Effector CD4-positive, alpha-beta T cell (primary cell): ENCODE data around the gene MYG1.
"Not testable (repeated sequence)": the region's sequence is repeated elsewhere in the genome, so short reads cannot be mapped to it uniquely, and the experiment has no call there.

Source experiments
- DNase-seq: peaks from one replicate; pipeline ENCODE4 v3.0.0-alpha.2; 2020

Gene MYG1

GRCh38 chr12:53287741-53288216 is 11.7 kb upstream of the MYG1 start:
- DNase-seq, result peak; percentile 61

DNA sequence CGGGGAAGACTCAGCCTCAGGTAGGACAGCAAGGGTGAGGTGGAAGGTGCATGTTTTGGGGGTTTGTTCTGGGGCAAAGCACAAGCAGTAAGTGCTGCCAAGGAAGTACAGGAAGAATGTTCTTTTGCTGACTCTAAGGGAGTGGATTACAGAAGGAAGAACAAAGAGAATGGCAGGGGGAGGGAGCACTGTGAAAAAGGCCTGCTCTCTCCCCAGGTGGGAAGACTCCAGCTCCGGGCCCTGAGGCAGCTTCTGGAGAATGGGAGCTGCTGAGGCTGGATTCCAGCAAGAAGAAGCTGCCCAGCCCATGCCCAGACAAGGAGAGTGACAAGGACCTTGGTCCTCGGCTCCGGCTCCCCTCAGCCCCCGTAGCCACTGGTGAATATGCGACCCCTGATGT is 11.2 kb upstream of the MYG1 start:
- DNase-seq, result no peak

DNA sequence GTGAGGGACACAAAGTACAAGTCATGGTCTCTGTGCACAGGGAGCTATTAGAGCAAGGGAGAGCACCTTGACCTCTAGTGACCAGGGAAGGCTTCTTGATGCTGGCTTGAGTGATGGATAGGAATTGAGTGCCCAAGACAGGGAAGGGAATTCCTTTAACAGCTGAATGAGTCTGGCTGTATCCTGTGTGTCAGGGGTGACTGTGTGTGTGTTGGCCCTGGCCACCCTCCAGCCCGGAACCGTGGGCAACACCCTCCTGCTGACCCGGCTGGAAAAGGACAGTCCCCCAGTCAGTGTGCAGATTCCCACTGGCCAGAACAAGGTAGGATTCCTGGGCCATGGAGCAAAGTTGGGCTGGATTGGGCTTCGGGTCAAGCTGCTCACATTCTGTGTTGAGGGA is 9.6 kb upstream of the MYG1 start:
- no peak for DNase-seq

DNA sequence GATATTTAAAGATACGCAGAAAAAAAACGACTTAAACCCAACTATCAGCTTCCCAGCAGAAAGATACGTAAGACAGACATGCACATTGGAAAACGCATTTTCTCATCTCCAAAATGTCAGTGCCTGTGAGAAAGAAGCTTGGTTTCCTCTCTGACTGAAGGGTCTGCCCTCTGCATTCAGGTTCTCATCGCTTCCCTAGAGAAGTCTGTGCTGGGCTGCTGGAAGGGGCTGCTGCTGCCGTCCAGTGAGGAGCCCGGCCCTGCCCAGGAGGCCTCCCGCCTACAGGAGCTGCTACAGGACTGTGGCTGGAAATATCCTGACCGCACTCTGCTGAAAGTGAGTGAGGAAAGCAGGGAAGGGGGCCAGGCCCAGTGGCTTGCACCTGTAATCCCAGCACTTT is 8.8 kb upstream of the MYG1 start:
- DNase-seq, result no peak

- DNase-seq, result no peak
Observed at GRCh38 chr12:53292426-53292825, 7.1 kb upstream of the MYG1 start.

DNA sequence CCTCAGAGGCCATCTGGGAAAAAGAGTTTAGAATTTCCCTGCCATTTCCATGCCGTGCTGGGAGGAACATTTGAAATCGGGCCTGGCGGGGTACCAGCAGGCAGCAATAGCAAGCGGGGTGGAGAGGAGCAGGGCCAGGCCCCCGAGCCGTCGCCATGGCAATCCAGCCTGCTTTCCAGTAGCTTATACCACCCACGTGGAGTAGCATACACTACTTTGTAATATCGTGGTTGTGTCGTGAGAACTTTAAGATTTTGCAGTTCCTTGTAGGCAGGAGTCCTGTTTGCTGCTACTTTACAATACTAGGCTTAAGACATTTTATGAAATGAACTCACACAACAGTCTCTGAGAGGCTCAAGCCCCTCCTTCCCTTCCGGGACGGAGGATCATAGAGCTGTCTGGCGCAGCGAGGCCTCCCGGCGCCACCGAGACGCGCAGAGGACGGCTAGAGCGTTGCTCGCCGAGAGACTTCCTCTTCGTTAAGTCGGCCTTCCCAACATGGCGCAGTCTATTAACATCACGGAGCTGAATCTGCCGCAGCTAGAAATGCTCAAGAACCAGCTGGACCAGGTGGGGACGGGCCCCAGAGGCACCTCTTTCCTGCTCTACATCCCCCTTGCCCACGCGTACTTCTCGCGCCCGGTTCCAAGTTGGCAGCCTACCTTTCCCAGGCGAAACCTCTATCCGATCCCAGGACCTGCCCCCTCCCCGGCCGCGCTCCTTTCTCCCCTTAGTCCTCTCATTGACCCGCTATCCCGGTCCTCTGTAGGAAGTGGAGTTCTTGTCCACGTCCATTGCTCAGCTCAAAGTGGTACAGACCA is 4.2 kb upstream of the MYG1 start, which contains the start of gene PFDN5:
PFDN5 (plus strand) TSS at position 473 of the 821 bp plus-strand sequence; CDS start at position 499, 26 bp downstream.
- DNase-seq, result peak; percentile 81

DNA sequence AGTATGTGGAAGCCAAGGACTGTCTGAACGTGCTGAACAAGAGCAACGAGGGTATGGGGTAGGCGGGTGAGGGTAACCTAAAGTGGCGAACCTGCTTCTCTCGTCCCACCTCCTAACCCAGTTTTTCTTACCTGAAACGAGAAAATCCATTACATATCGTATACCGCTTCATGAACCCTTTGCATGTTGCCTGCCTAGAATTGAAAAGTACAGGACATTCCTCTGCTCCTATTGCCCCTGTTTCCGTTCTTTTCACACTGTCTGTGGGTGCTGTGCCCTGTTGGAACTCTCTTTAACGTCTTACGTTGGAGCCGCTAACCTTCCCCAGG is 3.6 kb upstream of the MYG1 start:
- DNase-seq, result no peak

GRCh38 chr12:53297106-53297505 is 2.4 kb upstream of the MYG1 start:
- not testable (repeated sequence) for DNase-seq

DNA sequence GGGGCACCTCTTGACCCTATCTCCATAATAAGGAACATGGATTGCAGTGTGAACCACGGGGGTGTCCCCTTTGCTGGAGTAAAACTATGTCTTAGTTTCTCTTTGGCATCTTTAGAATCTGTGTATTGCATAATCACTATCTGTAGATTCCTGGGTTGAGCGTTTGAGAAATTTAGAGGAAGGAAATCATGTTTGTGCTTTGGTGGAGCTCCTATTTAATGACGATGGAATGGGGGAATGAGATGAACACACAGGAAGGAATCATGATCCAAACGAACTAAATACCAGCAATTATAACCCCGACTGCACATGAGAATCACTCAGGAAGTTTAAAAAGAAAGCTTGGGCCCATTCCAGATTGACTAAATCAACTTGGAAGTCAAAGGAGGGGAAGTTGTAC is 1.3 kb upstream of the MYG1 start:
- DNase-seq, result no peak

DNA sequence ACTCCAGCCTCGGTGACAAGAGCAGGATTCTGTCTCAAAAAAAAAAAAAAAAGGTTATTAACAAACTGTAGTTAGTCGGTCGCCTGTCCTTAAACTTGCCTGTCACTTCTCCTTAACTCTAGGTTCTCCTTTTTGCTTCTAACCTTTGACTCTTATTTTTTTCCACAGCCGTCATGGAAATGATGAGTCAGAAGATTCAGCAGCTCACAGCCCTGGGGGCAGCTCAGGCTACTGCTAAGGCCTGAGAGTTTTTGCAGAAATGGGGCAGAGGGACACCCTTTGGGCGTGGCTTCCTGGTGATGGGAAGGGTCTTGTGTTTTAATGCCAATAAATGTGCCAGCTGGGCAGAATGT is 418 bp upstream of the MYG1 start:
- DNase-seq, result peak; percentile 26

DNA sequence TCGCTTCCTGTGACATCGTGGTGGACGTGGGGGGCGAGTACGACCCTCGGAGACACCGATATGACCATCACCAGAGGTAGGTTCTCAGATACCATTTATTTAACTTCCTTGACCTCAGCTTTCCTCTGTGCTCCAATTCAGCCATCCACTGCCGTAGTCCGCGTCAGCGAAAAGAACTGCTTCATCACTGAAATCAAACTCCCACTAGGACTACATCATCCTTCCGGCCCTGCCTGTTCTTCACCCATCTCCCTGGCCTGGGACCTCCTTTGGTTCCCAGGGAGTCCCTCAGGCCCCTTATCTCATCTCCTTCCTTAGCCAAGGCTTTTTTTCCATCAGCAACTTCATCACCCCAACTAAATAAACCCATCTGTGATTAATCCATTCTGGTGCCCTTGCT is 692 bp downstream of the MYG1 start:
- no peak for DNase-seq

DNA sequence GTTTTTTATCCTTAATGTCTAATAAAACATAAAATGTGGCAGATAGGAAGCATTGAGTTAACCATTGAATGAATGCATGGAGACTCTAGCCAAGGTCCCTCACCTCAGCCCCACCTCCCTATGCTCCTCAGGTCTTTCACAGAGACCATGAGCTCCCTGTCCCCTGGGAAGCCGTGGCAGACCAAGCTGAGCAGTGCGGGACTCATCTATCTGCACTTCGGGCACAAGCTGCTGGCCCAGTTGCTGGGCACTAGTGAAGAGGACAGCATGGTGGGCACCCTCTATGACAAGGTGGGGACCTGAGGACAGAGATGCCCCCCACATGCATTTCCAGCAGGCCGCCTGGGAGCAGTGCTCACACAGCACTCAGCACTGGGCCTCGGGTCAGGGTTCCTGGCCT is 3.4 kb downstream of the MYG1 start:
- no peak for DNase-seq

- DNase-seq, result no peak
Observed at GRCh38 chr12:53306826-53307225, 7.3 kb downstream of the MYG1 start.

DNA sequence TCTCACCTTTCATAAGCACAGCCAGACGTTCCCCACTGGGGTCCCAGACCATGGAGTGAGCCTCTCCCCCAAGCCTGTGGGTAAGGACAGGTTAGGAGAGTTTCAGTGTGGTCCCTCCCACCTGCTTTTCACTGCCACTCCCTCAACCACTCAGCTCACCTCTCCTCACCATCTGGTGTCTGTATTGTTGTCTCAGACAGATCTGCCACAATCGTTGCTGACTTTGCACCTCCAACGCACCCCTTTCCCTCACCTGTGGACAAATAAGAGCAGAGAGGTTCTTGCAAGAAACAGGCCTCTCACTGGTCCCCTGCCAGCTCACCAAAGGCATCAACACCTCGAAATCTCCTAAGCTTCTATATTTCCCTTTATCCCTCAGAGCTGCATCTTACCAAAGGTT is 8.8 kb downstream of the MYG1 start:
- DNase-seq, result no peak

GRCh38 chr12:53313996-53314395 is 14.5 kb downstream of the MYG1 start:
- no peak for DNase-seq

- DNase-seq, result no peak
Observed at GRCh38 chr12:53320352-53321195, 21.1 kb downstream of the MYG1 start.

GRCh38 chr12:53324113-53324778 is 24.8 kb downstream of the MYG1 start:
- DNase-seq, result peak; percentile 36

DNA sequence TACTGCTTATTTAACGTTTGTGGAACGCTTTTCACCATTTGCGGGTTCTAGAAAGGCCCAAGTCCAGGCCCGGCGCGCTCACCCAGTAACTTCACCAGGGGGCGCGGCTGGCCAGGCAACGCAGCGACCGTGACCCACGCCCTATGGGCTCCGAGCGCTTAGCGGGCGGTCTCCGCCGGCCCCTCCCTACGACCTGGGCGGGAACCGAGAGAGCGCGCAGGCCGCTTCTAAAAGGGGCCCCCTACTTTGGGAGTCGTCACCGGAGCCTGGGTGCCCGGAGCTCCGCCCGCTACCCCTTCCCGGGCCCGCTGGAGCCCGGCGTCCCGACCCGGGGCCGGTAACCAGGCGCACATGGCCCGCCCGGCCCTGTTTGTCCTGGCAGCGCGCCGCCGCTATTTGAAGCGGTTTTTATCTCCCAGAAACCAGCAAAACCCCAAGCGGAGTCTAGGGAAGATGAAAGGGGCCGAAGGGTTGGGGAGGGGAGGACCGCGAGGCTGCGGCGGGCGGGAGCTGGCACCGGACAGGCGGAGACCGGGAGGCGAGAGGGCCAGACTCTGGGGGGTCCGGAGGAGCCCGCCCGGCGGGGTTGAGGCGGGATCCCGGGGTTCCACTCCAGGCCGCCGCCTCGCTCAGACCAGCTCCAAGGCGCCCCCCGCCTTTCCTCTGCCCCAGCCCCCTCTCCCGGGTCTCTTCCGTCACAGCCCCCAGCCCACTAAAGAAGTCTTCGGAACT is 25.4 kb downstream of the MYG1 start:
- DNase-seq, result peak; percentile 77

GRCh38 chr12:53325511-53326061 is 26.1 kb downstream of the MYG1 start:
- DNase-seq, result peak; percentile 7

GRCh38 chr12:53326460-53327185 is 27.1 kb downstream of the MYG1 start:
- DNase-seq, result no peak

DNA sequence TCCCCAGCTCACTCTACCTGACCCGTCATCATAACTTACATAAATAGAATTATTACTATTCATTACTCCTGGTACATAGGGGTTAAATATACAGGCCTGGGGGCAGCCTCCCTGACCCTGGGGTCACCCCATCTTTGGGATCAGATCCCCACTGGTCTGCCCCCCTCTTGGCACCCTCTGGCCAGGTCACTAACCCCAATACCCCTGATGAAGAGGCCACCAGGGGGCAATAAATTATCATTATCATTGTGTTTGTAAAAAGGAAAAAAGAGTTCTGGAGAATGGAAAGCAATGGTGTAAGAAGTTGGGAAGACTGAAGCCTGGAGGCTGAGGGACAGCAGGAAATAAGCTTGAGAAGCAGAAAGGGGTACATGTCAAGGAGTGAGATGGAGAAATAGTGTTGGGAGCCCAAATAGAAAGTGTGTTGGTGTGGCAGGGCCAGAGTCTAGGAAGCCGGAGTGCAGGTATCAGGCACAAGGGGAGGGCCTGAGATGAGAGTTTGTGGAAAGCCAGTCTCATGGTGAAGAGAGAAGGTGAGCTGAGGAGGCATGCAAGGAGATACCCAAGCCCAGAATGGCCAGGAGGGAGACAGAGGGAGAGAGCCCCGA is 28.0 kb downstream of the MYG1 start:
- no peak for DNase-seq
